Epithelial cell of proximal tubule (primary cell): ENCODE measurements around the gene CNOT2. TPM values are rescaled to one million over a fixed set of nuclear protein-coding genes. Genes with fewer than 3 reads are reported as not detected.
A peak's percentile ranks its signal among the peaks of the same experiment; 100 is the strongest.

Experiments
- DNase-seq: peaks from one replicate; pipeline ENCODE4 v3.0.0-alpha.2; 2011; ENCODE audit warnings: low read depth
- H3K4me3 ChIP-seq: 2 replicates; pipeline ENCODE4 v1.5.1; 2011; ENCODE audit warnings: low read depth, mild to moderate bottlenecking, low read length
- total RNA-seq: library from RNA; depleted of rRNA; stranded (reverse); fragments of >200 nt; gene quantifications from 2 replicates; pipeline ENCODE4 v1.2.3, GENCODE V29; 2015
- TF ChIP-seq, protein P1 (sequence below): conservative IDR thresholded peaks from 2 replicates; pipeline ENCODE4 v1.5.1; 2012; ENCODE audit warnings: low read depth, mild to moderate bottlenecking, low read length

The CNOT2 gene
- total RNA-seq, 1 donor from 2014 or later = 62.6 TPM

DNA sequence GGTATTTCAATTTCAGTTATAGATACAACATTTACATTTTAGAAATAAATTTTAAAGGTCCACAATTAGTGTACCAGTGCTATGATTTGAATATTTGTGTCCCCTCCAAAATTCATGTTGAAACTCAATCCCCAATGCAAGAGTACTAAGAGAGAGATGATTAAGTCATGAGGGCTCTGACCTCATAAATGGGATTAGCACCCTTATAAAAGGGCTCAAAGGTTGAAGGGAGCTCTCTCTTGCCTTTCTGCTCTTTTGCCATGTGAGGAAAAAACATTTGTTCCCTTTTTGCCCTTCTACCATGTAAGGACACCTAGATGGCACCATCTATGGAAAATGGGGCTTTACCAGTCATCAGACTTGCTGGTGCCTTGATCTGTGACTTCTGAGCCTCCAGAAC is 25.8 kb upstream of the CNOT2 start:
- TF ChIP-seq, protein P1, sequence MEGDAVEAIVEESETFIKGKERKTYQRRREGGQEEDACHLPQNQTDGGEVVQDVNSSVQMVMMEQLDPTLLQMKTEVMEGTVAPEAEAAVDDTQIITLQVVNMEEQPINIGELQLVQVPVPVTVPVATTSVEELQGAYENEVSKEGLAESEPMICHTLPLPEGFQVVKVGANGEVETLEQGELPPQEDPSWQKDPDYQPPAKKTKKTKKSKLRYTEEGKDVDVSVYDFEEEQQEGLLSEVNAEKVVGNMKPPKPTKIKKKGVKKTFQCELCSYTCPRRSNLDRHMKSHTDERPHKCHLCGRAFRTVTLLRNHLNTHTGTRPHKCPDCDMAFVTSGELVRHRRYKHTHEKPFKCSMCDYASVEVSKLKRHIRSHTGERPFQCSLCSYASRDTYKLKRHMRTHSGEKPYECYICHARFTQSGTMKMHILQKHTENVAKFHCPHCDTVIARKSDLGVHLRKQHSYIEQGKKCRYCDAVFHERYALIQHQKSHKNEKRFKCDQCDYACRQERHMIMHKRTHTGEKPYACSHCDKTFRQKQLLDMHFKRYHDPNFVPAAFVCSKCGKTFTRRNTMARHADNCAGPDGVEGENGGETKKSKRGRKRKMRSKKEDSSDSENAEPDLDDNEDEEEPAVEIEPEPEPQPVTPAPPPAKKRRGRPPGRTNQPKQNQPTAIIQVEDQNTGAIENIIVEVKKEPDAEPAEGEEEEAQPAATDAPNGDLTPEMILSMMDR = no peak
- DNase-seq = no peak
- H3K4me3 ChIP-seq = no peak overlapping the region

DNA sequence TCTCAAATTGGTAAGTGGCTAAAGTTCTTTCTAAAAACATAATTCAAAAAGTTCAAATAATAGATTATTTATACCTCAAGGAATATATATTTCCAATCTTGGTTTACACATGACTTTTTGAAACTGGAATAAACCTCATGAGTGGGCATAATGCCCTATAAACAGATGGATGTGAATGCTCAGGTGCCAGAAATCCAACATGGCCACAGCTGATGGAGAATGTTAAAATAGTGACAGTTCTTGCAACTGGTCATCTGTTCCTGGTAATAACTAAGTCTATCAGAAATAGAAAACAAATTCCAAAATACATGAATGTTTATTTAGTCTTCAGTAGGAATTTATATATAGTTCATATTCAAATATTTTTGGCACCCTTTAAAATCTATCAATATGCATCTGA is 21.6 kb upstream of the CNOT2 start:
- DNase-seq = no peak
- TF ChIP-seq, protein P1 = no peak
- no peak overlapping the region for H3K4me3 ChIP-seq

DNA sequence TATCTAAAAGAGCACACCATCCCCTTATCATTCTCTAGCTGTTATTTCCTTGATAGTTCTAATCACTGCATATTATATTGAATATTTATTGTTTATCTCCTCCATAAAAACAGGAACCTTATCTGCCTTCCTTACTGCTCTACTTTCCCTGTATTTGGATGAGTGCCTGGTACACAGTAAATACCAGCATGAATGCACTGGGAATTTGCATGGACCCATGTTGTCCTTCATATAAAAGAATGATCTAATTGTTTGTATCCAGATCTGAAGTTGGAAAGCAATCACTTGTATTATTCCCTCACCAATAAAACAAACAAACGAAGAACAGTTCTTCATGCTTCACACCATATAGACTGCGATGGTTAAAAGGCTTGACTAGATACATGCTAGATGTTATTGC is 15.3 kb upstream of the CNOT2 start:
- no peak overlapping the region for H3K4me3 ChIP-seq
- no peak for DNase-seq
- TF ChIP-seq, protein P1 = no peak

DNA sequence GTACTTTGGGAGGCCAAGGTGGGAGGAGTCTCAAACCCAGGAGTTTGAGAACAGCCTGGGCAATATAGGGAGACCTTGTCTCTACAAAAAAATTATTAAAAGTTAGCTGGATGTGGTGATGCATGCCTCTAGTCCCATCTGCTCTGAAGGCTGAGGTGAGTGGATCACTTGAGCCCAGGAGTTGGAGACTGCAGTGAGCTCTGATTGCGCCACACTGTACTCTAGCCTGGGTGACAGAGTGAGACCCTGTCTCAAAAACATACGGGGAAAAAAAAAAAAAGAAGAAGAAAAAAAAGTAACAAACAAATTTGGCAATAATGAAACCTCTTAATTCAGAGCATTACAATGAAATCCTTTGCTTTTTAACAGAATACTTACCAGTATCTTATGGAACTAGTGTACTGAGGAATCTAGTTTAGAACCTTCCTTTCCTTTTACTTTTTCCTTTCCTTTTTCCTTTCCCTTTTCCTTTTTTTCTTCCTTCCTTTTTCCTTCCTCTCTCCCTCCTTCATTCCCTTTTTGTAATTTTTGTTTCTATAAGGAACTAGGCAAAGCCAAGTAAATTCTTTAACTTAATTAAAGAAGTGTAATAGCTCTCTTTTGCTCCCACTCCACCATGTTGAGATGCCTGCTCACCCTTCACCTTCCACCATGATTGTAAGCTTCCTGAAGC is 12.2 kb upstream of the CNOT2 start:
- no peak for DNase-seq
- H3K4me3 ChIP-seq = no peak overlapping the region
- TF ChIP-seq, protein P1 = no peak

DNA sequence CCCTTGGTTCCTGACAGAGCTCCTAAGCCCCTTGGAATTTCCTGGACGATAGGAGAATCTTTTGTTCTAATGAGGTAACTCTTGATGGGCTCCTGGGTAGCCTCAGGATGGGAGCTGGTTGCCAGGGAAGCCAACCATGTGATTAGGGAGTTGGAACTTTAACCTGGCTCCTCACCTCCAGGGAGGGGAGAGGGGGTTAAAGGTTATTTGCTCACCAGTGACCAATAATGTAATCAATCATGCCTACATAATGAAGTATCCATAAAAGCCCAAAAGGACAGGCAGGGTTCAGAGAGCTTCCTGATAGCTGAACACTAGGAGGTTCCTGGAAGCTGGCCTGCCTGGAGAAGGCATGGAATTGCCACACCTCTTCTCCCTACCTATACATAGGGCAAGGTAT is 6.2 kb upstream of the CNOT2 start:
- TF ChIP-seq, protein P1 = no peak
- H3K4me3 ChIP-seq = no peak overlapping the region
- DNase-seq = no peak

DNA sequence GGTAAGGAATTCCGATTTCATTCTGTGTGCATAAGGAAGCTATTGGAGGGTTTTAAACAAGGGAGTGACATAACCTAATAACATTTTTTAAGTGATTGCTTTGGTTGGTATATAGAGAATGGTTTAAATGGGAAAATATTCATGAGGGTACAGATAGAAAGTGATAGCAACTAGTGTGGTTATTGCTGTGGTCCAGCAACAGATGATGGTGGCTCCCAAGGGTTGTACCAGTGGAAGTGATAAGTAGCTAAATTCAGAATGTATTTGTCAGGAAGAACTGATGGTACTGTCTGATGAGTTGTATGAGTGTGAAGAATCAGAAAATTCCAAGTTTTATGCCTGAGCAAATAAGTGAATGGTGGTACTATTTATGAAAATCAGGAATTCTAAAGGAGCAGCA is 2.6 kb upstream of the CNOT2 start:
- TF ChIP-seq, protein P1 = no peak
- no peak for DNase-seq
- no peak overlapping the region for H3K4me3 ChIP-seq

DNA sequence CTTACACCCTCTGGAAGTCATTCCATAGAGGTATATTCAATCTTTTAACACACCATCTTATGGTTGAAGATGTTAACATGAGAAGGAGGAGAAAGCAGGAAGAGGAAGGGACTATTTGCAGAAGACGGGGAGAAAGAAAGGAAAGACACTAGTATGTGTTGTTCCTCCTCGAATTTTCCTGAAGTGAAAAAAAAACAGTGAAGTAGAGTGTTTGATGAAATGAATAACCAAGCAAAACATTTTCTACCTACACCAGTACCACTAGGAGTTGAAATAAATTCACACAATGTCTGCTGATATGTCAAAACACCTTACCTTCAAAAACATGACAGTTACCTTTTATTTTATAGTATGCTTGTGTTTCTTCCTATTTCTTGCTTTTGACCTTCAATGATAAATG is 1.4 kb upstream of the CNOT2 start:
- no peak for DNase-seq
- peak overlapping the region; percentile 87 for H3K4me3 ChIP-seq
- TF ChIP-seq, protein P1 = no peak
